ENCODE measurements around the gene DNM3.

DNM3 gene

DNA sequence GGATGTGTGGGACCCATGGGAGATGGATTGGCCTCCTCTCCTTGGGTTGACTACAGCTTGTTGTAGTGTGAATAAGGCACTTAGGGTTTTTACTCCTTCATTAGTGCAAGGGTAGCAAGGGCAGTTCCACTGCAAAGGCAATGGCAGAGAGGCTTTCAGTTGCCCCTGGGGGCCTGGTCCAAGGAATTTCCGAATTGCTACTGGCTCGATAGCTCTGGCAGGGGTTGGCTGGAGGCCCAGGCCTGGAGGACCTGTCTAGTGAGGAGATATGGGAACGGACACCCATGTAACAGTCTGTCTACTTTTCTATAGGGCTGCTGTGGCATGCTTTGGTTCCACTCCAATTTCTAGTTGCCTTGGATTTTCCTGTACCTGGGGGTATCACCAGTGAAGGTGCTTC, 360.3 kb downstream of the DNM3 start:
- no peak for DNase-seq

- DNase-seq = no peak
Measured at GRCh38 chr1:172203135-172203823, 362.0 kb downstream of the DNM3 start.

DNA sequence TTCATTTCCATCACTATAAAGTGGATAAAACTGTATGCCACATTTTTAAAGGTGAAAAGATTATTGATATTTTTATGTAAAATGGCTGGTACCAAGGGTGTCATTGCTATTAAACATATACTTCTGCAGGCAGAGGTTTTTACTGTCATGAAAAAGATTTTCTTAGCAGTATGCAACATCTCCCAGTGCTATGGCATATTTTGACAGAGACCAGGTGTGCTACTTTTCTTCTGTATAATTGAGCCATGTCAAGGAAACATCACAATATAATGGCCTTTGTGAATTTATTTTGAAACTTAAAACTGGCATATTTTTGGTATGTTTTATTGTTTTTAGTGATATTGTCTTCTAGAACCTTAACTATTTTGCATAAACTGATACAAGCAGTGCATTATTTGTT, 362.6 kb downstream of the DNM3 start:
- DNase-seq = no peak

DNA sequence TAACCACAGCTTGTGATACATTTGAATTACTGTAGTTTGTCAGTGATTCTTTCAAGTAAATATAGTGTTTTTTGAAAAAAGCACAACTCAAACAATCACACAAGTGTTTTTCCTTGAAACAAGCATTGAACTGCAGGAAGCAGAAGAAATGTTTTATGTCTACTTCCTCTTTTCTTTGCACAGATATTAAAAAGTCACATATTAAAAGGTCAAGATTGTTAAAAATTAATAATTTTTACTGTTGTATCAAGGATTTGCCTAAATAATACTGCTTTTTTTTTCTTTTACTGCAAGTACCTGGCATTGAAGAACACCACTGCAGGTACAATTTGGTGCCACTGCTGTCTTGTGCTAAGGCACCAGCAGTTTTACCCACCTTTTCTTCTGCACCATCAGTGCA, 365.0 kb downstream of the DNM3 start:
- no peak for DNase-seq

- no peak for DNase-seq
Measured at GRCh38 chr1:172208635-172209034, 367.3 kb downstream of the DNM3 start.

DNA sequence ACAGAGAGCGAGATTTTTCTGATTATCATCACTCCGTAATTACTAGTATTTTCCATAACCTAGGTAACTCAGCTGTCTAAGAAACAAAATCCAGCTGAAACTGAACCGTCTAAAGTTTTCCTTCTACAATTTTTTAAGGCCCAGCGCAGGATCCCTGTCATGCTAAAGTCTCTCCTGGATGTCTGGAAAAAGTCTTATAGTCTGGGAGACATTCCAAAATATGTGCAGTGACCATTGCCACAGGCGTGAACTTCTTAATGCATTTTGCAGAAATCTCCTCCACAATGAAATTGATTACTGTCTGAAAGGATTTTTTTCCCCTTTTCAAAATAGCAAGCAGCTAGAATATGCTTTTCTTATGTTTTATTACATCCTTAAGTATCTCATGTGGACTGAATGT, 369.9 kb downstream of the DNM3 start:
- no peak for DNase-seq

DNA sequence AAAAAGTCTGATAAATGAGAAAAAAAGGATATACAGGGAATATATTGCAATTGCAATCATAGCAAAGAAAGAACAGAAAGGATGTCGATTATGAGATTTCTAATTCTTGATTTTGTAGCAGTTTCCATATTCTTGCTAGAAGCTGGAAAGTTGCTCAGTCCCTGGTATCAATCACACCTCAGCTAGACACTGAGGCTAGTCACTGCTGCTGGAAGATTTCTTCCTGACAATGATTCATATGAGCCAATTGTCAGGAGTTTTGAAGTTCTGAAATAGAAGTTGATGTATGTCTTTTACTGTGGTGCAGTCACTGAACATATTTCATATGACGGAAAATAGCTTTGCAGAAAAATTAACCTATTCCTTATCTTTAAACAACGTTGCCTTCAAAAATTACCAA, 370.8 kb downstream of the DNM3 start:
- no peak for DNase-seq

GRCh38 chr1:172215006-172215405, 373.7 kb downstream of the DNM3 start:
- no peak for DNase-seq

GRCh38 chr1:172219966-172220365, 378.7 kb downstream of the DNM3 start:
- no peak for DNase-seq

DNA sequence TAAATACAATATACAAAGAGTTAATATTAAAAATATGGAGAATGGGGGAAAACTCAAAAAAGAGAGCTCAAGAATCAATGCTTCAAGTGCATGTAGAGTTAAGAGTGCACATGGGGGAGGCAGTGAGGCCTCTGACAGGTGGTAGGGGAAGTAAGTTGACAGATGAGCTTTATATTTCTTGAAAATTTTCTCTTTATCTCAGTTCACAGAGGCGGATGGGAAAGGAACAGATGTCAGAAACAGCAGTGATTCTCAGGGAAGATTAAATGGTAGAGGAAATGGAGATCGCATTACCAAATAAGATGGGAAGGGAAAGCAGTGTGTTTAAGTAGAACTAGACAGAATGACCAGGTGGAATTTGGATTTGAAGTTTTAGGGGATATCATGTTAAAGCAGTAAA, 379.1 kb downstream of the DNM3 start:
- DNase-seq = no peak

DNA sequence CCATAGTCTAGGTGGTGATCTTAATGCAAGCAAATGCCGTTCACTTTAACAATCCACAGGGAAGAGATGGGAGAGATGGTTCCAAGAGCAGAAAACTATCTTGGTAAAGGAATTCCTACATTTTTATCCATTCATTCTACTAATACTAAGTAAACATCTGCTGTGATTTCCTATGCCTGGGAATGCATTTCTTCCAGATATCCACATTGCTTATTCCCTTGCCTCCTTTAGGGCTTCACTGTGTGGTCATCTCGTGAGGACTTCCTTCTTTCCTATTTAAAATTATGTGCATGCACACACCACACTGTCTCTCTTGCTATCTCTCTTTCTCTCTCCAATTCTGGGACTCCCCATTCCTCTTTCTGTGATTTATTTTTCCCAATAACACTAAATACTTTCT, 380.1 kb downstream of the DNM3 start:
- DNase-seq = no peak

DNA sequence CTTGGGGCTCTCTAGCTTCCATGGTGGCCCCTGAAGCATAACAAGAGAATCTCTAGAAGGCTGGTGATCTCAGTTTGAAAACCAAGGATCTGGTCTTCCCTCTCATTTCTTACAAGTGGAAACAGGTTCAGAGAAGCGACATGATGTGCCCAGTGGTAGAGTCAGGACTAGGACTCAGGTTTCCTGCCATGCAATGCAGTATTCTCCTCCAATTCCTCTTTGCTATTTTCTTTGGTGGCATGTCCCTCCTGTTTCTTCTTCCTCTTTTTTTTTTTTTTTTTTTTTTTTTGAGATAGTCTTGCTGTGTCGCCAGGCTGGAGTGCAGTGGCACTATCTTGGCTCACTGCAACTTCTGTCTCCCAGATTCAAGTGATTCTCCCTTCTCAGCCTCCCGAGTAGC, 383.6 kb downstream of the DNM3 start:
- DNase-seq = no peak

DNA sequence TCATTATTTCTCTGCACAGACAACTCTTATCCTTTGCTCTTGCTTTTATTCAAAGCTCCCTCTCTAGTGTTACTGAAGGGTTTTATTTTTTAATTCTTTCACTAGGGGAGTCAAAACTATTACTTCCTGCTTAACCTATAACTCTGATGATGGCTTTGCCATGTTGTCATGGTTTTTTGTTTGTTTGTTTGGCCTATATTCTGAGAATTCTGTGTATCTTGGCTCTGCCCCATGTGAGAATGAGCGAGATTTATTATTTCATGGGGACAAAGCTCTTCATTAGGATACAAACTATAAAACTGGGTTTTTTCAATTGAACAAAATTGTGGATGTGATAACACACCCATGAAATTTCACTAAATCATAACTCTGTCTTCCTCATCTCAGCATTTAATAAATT, 388.6 kb downstream of the DNM3 start:
- DNase-seq = no peak

DNA sequence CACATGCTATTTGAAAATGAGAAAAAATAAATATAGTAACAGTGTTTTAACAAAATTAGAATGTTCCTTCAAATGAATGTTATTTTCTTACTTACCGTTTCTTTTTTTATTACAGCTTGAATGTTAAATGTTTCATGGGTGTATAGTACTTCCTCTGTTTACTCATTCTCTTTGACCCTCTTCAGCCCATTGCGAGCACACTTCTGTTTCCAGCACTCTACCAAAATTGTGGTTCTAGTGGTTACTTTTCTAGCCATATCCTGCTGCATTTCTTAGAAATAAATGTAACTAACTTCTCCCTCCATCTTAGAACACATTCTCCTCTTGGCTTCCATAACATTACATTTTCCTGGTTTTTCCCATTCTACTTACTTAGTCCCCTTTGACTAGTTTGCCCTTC, 389.2 kb downstream of the DNM3 start:
- DNase-seq = no peak

- DNase-seq = no peak
Measured at GRCh38 chr1:172236958-172237357, 395.7 kb downstream of the DNM3 start.

DNA sequence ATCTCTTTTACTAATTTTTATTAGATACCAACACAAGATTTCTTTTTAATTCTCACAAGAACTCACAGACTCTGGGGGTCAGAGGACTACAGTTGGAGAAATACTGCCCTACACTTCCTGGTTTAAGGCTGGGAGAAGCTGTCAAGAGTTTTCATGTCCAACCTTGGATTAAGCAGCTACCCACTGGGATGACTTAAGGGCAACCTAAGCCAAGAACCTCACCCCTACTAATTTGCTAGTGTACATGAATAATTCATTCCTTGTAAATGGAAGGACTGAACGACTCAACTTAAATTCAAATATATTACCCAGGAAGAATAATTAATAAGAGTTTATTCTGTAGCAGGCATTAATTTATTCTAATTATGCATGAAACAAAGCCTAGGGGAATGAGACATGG, 396.9 kb downstream of the DNM3 start:
- no peak for DNase-seq

- DNase-seq = no peak
Measured at GRCh38 chr1:172238965-172239364, 397.7 kb downstream of the DNM3 start.

DNA sequence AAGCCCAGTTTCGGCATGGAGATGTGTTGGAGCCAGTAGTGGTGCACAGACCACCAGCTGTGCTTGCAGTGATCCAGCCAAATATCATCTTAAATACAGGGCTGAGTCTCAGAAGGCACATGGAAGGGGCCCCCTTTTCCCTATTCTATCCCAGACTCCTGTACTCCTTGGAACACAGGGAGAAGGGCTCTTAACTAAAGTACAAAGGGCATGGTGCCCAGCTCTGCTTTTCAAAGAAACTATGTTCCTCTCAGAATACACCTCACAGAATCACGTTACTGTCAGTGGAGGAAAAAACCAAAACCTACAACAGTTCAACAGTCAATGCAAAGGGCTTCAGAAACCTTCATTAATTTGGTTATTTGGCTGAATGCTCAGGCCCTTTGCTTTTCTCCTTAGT, 398.6 kb downstream of the DNM3 start:
- DNase-seq = no peak

DNA sequence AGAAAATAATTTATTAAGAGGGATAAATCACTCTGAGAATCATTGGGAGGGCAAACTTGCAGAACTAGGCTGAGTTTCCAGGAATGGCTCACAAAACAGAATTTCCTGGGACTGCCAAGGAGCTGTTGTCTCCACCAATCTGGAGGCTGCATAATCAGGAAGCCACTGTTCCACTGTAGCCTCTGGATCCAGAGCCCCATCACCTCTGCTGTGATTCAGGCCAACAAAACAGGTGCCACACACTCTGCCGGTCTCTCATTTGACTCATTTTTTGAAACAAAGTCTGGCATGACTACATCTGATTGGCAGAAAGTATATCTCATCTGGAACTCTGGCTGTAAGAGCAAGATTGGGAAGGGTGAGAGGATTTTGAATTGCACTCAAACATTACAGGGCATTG, 400.2 kb downstream of the DNM3 start:
- no peak for DNase-seq

DNA sequence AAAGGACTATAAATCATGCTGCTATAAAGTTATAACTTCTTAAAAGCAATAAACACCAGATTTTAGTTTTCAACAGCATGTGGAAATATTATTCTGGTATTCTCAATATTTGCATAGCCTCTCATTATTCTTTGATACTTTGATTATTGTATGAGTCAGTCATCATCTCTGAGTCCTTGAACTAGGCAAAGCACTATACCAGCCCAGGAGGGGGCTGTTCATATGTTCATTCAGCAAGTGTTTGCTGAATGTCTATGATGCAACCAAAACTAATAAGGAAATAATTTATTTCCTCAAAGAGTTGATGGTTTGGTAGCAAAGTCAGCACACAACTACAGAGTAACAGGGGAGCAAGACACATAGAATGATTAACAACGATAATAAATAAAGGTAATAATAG, 403.6 kb downstream of the DNM3 start:
- DNase-seq = no peak

- DNase-seq = no peak
Measured at GRCh38 chr1:172245788-172246187, 404.5 kb downstream of the DNM3 start.

- DNase-seq = no peak
Measured at GRCh38 chr1:172246521-172247390, 405.5 kb downstream of the DNM3 start.

DNA sequence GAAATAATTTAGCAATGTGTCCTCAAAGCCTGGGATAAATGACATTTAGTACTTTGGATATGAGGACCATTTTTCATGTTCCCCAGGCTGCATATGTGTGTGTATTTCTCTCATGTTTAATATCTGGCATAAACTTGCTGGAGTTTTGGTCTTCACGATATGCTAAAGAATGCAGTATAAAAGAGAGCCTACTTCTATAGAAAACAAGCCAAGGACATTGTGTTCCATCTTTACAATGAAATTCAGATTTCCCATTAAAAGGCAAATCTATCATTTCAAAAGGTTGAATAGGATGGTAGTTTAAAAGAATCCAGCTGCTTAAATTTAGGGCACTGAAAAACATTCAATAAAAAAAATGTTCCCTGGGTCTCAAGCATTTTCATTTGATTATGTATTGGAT, 410.2 kb downstream of the DNM3 start:
- no peak for DNase-seq

- DNase-seq = no peak
Measured at GRCh38 chr1:172252321-172252720, 411.0 kb downstream of the DNM3 start.

DNA sequence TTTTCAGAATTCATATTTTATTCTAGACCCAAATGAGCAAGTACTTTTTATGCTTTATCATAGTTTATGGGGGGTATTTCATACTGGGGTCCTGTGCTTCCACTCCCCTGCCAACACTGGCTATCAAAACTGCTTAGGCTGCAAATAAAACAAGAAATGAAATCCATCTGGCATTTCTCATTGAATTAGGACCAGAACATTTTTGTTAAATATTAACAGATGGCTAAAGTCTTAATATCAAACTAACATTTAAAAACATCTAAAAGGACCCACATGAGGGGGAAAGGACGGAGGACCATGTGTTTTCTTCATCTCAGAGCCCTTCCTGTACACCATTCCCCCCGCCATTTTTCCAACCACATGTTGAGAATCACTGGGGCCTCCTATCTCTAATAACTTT, 411.7 kb downstream of the DNM3 start:
- DNase-seq = no peak

Data from GF-D8 (cell line).